ENCODE data around the gene ELAPOR2. TPM values are rescaled to one million over a fixed set of nuclear protein-coding genes. Genes with fewer than 3 reads are reported as not detected.
"Not testable (repeated sequence)": the region's sequence is repeated elsewhere in the genome, so short reads cannot be mapped to it uniquely, and the experiment has no call there.

Gene ELAPOR2
- polyA plus RNA-seq (2013, experiment 1 of 2), result 19.4 TPM
- polyA plus RNA-seq (2013, experiment 2 of 2), result 23.8 TPM

- H3K27ac ChIP-seq (ENCODE audit: low read depth, low read length), result no peak within 1 kb of the TSS
- under 1% methylated on average over 69 of the region's 70 CpGs for WGBS
Measured at GRCh38 chr7:87059525-87060287, at the start of gene ELAPOR2. TSS of gene ELAPOR2 (minus strand) at chr7:87059654. CDS start at chr7:87059513, 141 bp downstream.

GRCh38 chr7:87107949-87108776, 48.7 kb upstream of the ELAPOR2 start:
- Histone ChIP-seq H3K9me3 (ENCODE audit: insufficient read depth, low read depth, low read length) (peaks cover 3% of the 10 kb centered on the region; the same call in 1 of the 2 replicates), H3K36me3 (ENCODE audit: insufficient read depth, low read length) (no peaks in the 10 kb centered on the region), H3K9ac (ENCODE audit: low read depth, low read length) (no peak overlapping the region), H3K4me3 (ENCODE audit: low read length) (no peak overlapping the region), H3K4me1 (ENCODE audit: insufficient read depth, low read length) (no peaks in the 10 kb centered on the region), H3K27me3 (ENCODE audit: insufficient read depth, low read length) (no peaks in the 10 kb centered on the region), H3K27ac (ENCODE audit: low read depth, low read length) (no peak overlapping the region)
- WGBS, result 93% methylated on average over 6 of the region's 6 CpGs

More at GRCh38 chr7:87059525-87060287, at the start of gene ELAPOR2:
- no peaks in the 10 kb centered on the region for H3K9me3 ChIP-seq (ENCODE audit: insufficient read depth, low read depth, low read length)
- peaks cover 6% of the 10 kb centered on the region; the same call in 1 of the 2 replicates for H3K4me1 ChIP-seq (ENCODE audit: insufficient read depth, low read length)
- peak within 1 kb of the TSS; percentile 74 for H3K4me3 ChIP-seq (ENCODE audit: low read length)
- peaks cover 22% of the 10 kb centered on the region for H3K27me3 ChIP-seq (ENCODE audit: insufficient read depth, low read length)
- no peaks in the 10 kb centered on the region for H3K36me3 ChIP-seq (ENCODE audit: insufficient read depth, low read length)
- peak within 1 kb of the TSS; percentile 74 for H3K9ac ChIP-seq (ENCODE audit: low read depth, low read length)

- Histone ChIP-seq H3K4me1 (ENCODE audit: insufficient read depth, low read length) (no peaks in the 10 kb centered on the region), H3K9ac (ENCODE audit: low read depth, low read length) (no peak overlapping the region), H3K4me3 (ENCODE audit: low read length) (no peak overlapping the region), H3K27me3 (ENCODE audit: insufficient read depth, low read length) (no peaks in the 10 kb centered on the region), H3K9me3 (ENCODE audit: insufficient read depth, low read depth, low read length) (peaks cover 3% of the 10 kb centered on the region; the same call in 1 of the 2 replicates), H3K36me3 (ENCODE audit: insufficient read depth, low read length) (no peaks in the 10 kb centered on the region), H3K27ac (ENCODE audit: low read depth, low read length) (no peak overlapping the region)
- WGBS, result 95% methylated on average over 4 of the region's 4 CpGs
Measured at GRCh38 chr7:87106974-87107612, 47.6 kb upstream of the ELAPOR2 start.

GRCh38 chr7:87105401-87105800, 45.9 kb upstream of the ELAPOR2 start:
- 88% methylated on average over 1 of the region's 1 CpG for WGBS
- no peaks in the 10 kb centered on the region for H3K27me3 ChIP-seq (ENCODE audit: insufficient read depth, low read length)
- H3K36me3 ChIP-seq (ENCODE audit: insufficient read depth, low read length), result no peaks in the 10 kb centered on the region
- H3K4me1 ChIP-seq (ENCODE audit: insufficient read depth, low read length), result no peaks in the 10 kb centered on the region
- peaks cover 3% of the 10 kb centered on the region; the same call in 1 of the 2 replicates for H3K9me3 ChIP-seq (ENCODE audit: insufficient read depth, low read depth, low read length)
- H3K9ac ChIP-seq (ENCODE audit: low read depth, low read length), result no peak overlapping the region
- H3K4me3 ChIP-seq (ENCODE audit: low read length), result no peak overlapping the region
- H3K27ac ChIP-seq (ENCODE audit: low read depth, low read length), result no peak overlapping the region

- H3K27me3 ChIP-seq (ENCODE audit: insufficient read depth, low read length), result no peaks in the 10 kb centered on the region
- H3K9ac ChIP-seq (ENCODE audit: low read depth, low read length), result no peak overlapping the region
- peaks cover under 1% of the 10 kb centered on the region; the same call in 1 of the 2 replicates for H3K9me3 ChIP-seq (ENCODE audit: insufficient read depth, low read depth, low read length)
- no peak overlapping the region for H3K4me3 ChIP-seq (ENCODE audit: low read length)
- H3K36me3 ChIP-seq (ENCODE audit: insufficient read depth, low read length), result no peaks in the 10 kb centered on the region
- WGBS, result 99% methylated on average over 2 of the region's 2 CpGs
- no peaks in the 10 kb centered on the region for H3K4me1 ChIP-seq (ENCODE audit: insufficient read depth, low read length)
- H3K27ac ChIP-seq (ENCODE audit: low read depth, low read length), result no peak overlapping the region
Measured at GRCh38 chr7:87100326-87100725, 40.9 kb upstream of the ELAPOR2 start.

GRCh38 chr7:87097375-87097774, 37.9 kb upstream of the ELAPOR2 start:
- H3K4me3 ChIP-seq (ENCODE audit: low read length); H3K4me1 ChIP-seq (ENCODE audit: insufficient read depth, low read length); H3K27me3 ChIP-seq (ENCODE audit: insufficient read depth, low read length); H3K27ac ChIP-seq (ENCODE audit: low read depth, low read length); H3K9me3 ChIP-seq (ENCODE audit: insufficient read depth, low read depth, low read length); H3K36me3 ChIP-seq (ENCODE audit: insufficient read depth, low read length); H3K9ac ChIP-seq (ENCODE audit: low read depth, low read length): not testable (repeated sequence)
- WGBS, result no CpG with 5 or more reads among the region's 2 CpGs

- Histone ChIP-seq H3K36me3 (ENCODE audit: insufficient read depth, low read length) (no peaks in the 10 kb centered on the region), H3K4me1 (ENCODE audit: insufficient read depth, low read length) (0 out of 2 replicates have a peak, but pooled peaks cover 5% of the 10 kb centered on the region), H3K9me3 (ENCODE audit: insufficient read depth, low read depth, low read length) (no peaks in the 10 kb centered on the region), H3K27me3 (ENCODE audit: insufficient read depth, low read length) (no peaks in the 10 kb centered on the region), H3K4me3 (ENCODE audit: low read length) (no peak overlapping the region), H3K27ac (ENCODE audit: low read depth, low read length) (no peak overlapping the region), H3K9ac (ENCODE audit: low read depth, low read length) (no peak overlapping the region)
- WGBS, result 91% methylated on average over 2 of the region's 2 CpGs
Measured at GRCh38 chr7:87094322-87094721, 34.9 kb upstream of the ELAPOR2 start.

GRCh38 chr7:87092568-87093091, 33.2 kb upstream of the ELAPOR2 start:
- H3K9ac ChIP-seq (ENCODE audit: low read depth, low read length), result no peak overlapping the region
- H3K27me3 ChIP-seq (ENCODE audit: insufficient read depth, low read length), result no peaks in the 10 kb centered on the region
- WGBS, result 97% methylated on average over 2 of the region's 2 CpGs
- no peaks in the 10 kb centered on the region for H3K36me3 ChIP-seq (ENCODE audit: insufficient read depth, low read length)
- H3K9me3 ChIP-seq (ENCODE audit: insufficient read depth, low read depth, low read length), result 0 out of 2 replicates have a peak, but pooled peaks cover under 1% of the 10 kb centered on the region
- H3K27ac ChIP-seq (ENCODE audit: low read depth, low read length), result no peak overlapping the region
- H3K4me3 ChIP-seq (ENCODE audit: low read length), result no peak overlapping the region
- H3K4me1 ChIP-seq (ENCODE audit: insufficient read depth, low read length), result 0 out of 2 replicates have a peak, but pooled peaks cover 5% of the 10 kb centered on the region

- Histone ChIP-seq H3K4me3 (ENCODE audit: low read length) (no peak overlapping the region), H3K27ac (ENCODE audit: low read depth, low read length) (no peak overlapping the region), H3K36me3 (ENCODE audit: insufficient read depth, low read length) (no peaks in the 10 kb centered on the region), H3K9ac (ENCODE audit: low read depth, low read length) (no peak overlapping the region), H3K4me1 (ENCODE audit: insufficient read depth, low read length) (0 out of 2 replicates have a peak, but pooled peaks cover 5% of the 10 kb centered on the region), H3K9me3 (ENCODE audit: insufficient read depth, low read depth, low read length) (0 out of 2 replicates have a peak, but pooled peaks cover 4% of the 10 kb centered on the region), H3K27me3 (ENCODE audit: insufficient read depth, low read length) (no peaks in the 10 kb centered on the region)
- 79% methylated on average over 1 of the region's 1 CpG for WGBS
Measured at GRCh38 chr7:87091487-87092066, 32.1 kb upstream of the ELAPOR2 start.

- Histone ChIP-seq H3K27me3 (ENCODE audit: insufficient read depth, low read length) (no peaks in the 10 kb centered on the region), H3K27ac (ENCODE audit: low read depth, low read length) (no peak overlapping the region), H3K4me1 (ENCODE audit: insufficient read depth, low read length) (no peaks in the 10 kb centered on the region), H3K36me3 (ENCODE audit: insufficient read depth, low read length) (no peaks in the 10 kb centered on the region), H3K9ac (ENCODE audit: low read depth, low read length) (no peak overlapping the region), H3K9me3 (ENCODE audit: insufficient read depth, low read depth, low read length) (0 out of 2 replicates have a peak, but pooled peaks cover 4% of the 10 kb centered on the region), H3K4me3 (ENCODE audit: low read length) (no peak overlapping the region)
- 93% methylated on average over 5 of the region's 5 CpGs for WGBS
Measured at GRCh38 chr7:87083865-87084519, 24.5 kb upstream of the ELAPOR2 start.
